Caco-2 (cell line): ENCODE results near the gene MSANTD4. TPM values are rescaled to one million over a fixed set of nuclear protein-coding genes. Genes with fewer than 3 reads are reported as not detected.
A peak's percentile ranks its signal among the peaks of the same experiment; 100 is the strongest.

Source experiments
- BruUV-seq: library from RNA; stranded (reverse); fragments of 400-500 nt; replicated peaks from 2 replicates; lab custom pipeline; 2021; lab: Mats Ljungman, UMichigan
- CTCF ChIA-PET: fragments of 300-600 bp; sonication (Branson Sonifier 250); formaldehyde crosslinking; loops from one replicate; lab custom pipeline; 2022; ENCODE audit warnings: antibody characterized with exemption; lab: Charles Lee
- POLR2A ChIA-PET: fragments of 300-600 bp; sonication (Branson Sonifier 250); formaldehyde crosslinking; loops from one replicate; lab custom pipeline; 2022; ENCODE audit warnings: antibody characterized with exemption; lab: Charles Lee
- DNase-seq, 2 experiments: peaks; one replicate each; pipeline versions ENCODE4 v3.0.0 to v3.0.0-alpha.2; 2020 to 2022
- H3K27me3 ChIP-seq: replicated peaks from 2 replicates; pipeline ENCODE4 v1.6.0; 2011; ENCODE audit warnings: low read length; ENCODE audit not compliant: control insufficient read depth, insufficient read depth
- H3K36me3 ChIP-seq: 2 replicates; pipeline ENCODE4 v1.5.1; 2011; ENCODE audit warnings: low read length; ENCODE audit not compliant: control insufficient read depth, insufficient read depth
- H3K4me1 ChIP-seq: fragments of 250-450 bp; sonication (Bioruptor Pico); 2 replicates; pipeline ENCODE4 v1.5.1; 2020; ENCODE audit warnings: mild to moderate bottlenecking
- H3K4me3 ChIP-seq: 2 replicates; pipeline ENCODE4 v1.5.1; 2011; ENCODE audit warnings: low read depth, mild to moderate bottlenecking, control low read depth, low read length
- H3K9me3 ChIP-seq: fragments of 250-450 bp; sonication (Bioruptor Pico); 2 replicates; pipeline ENCODE4 v1.5.1; 2020; ENCODE audit warnings: mild to moderate bottlenecking, moderate library complexity
- H3K27ac Mint-ChIP-seq: one replicate; pipeline ENCODE4 v1.8.0; 2022; ENCODE audit warnings: mixed read lengths; ENCODE audit not compliant: unreplicated experiment
- H3K27me3 Mint-ChIP-seq: one replicate; pipeline ENCODE4 v1.8.0; 2022; ENCODE audit warnings: mixed read lengths; ENCODE audit not compliant: insufficient read depth, unreplicated experiment
- H3K36me3 Mint-ChIP-seq: one replicate; pipeline ENCODE4 v1.8.0; 2022; ENCODE audit warnings: mild to moderate bottlenecking, mixed read lengths; ENCODE audit not compliant: insufficient read depth, unreplicated experiment
- H3K4me1 Mint-ChIP-seq: one replicate; pipeline ENCODE4 v1.8.0; 2022; ENCODE audit warnings: low read depth, mixed read lengths; ENCODE audit not compliant: unreplicated experiment
- H3K4me3 Mint-ChIP-seq: one replicate; pipeline ENCODE4 v1.8.0; 2022; ENCODE audit warnings: mild to moderate bottlenecking, moderate library complexity, mixed read lengths; ENCODE audit not compliant: unreplicated experiment
- H3K9me3 Mint-ChIP-seq: one replicate; pipeline ENCODE4 v1.8.0; 2022; ENCODE audit warnings: mixed read lengths; ENCODE audit not compliant: unreplicated experiment
- intact Hi-C: fragments of 100-400 bp; cut with micrococcal nuclease; formaldehyde crosslinking; loops from one replicate; pipeline ENCODE4 v1.10.0; 2022; ENCODE audit not compliant: unreplicated experiment
- total RNA-seq: library from RNA; stranded (reverse); gene quantifications from 2 replicates; pipeline ENCODE4 v1.2.3, GENCODE V29; 2022
- TF ChIP-seq, protein P1 (sequence below), 2 experiments: fragments of 200-600 bp in 1 of 2; IDR thresholded peaks; 1 replicate in 1 of 2; 2 replicates in 1 of 2; pipeline versions ENCODE4 v1.5.1 to v1.8.0; 2011 to 2022; ENCODE audit warnings: antibody characterized with exemption in 1 of 2, control low read depth in 1 of 2, inconsistent platforms in 1 of 2, low read depth in 1 of 2, low read length in 1 of 2, mild to moderate bottlenecking in 1 of 2, moderate library complexity in 1 of 2; ENCODE audit not compliant: insufficient read depth in 1 of 2, severe bottlenecking in 1 of 2, unreplicated experiment in 1 of 2

The MSANTD4 gene
- total RNA-seq, 1 experiment from 2014 or later, result 25.7 TPM

DNA sequence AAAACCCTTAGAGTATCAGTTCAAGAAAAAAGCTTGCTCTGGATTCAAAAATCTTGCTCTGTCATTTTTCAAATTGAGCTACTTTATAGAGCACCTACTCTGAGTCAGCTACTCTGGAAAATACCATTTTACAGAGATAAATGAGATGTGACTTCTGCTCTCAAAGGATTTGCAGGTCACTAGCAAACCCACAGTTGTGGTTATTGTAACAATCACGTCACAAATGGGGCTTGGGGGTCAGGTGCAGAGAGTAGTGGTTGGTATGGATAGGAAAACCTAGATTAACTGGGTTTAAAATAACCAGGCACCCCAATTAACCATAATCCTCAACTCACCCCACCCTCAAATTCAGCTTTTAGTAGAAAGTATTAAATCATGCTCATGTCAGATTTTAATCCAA lies 52.3 kb downstream of the MSANTD4 start:
- Mint-ChIP-seq H3K9me3 (no peaks in the 10 kb centered on the region), H3K27ac (no peak overlapping the region), H3K4me3 (no peak overlapping the region), H3K27me3 (peaks cover 3% of the 10 kb centered on the region), H3K36me3 (no peaks in the 10 kb centered on the region), H3K4me1 (no peaks in the 10 kb centered on the region)
- no peak for DNase-seq
- Histone ChIP-seq H3K27me3 (no peaks in the 10 kb centered on the region), H3K4me1 (no peaks in the 10 kb centered on the region), H3K36me3 (no peaks in the 10 kb centered on the region), H3K9me3 (no peaks in the 10 kb centered on the region), H3K4me3 (no peak overlapping the region)
- BruUV-seq, result no TSS peak
- POLR2A ChIA-PET, result no interaction called here
- TF ChIP-seq, protein P1, sequence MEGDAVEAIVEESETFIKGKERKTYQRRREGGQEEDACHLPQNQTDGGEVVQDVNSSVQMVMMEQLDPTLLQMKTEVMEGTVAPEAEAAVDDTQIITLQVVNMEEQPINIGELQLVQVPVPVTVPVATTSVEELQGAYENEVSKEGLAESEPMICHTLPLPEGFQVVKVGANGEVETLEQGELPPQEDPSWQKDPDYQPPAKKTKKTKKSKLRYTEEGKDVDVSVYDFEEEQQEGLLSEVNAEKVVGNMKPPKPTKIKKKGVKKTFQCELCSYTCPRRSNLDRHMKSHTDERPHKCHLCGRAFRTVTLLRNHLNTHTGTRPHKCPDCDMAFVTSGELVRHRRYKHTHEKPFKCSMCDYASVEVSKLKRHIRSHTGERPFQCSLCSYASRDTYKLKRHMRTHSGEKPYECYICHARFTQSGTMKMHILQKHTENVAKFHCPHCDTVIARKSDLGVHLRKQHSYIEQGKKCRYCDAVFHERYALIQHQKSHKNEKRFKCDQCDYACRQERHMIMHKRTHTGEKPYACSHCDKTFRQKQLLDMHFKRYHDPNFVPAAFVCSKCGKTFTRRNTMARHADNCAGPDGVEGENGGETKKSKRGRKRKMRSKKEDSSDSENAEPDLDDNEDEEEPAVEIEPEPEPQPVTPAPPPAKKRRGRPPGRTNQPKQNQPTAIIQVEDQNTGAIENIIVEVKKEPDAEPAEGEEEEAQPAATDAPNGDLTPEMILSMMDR (IDR thresholded peaks at IDR 0.05; ENCODE audit: insufficient read depth in 1 of 2, low read depth in 1 of 2, low read length in 1 of 2, severe bottlenecking in 1 of 2, unreplicated experiment in 1 of 2), result no peak
- intact Hi-C loops, result no loop called here
- CTCF ChIA-PET, result no interaction called here

DNA sequence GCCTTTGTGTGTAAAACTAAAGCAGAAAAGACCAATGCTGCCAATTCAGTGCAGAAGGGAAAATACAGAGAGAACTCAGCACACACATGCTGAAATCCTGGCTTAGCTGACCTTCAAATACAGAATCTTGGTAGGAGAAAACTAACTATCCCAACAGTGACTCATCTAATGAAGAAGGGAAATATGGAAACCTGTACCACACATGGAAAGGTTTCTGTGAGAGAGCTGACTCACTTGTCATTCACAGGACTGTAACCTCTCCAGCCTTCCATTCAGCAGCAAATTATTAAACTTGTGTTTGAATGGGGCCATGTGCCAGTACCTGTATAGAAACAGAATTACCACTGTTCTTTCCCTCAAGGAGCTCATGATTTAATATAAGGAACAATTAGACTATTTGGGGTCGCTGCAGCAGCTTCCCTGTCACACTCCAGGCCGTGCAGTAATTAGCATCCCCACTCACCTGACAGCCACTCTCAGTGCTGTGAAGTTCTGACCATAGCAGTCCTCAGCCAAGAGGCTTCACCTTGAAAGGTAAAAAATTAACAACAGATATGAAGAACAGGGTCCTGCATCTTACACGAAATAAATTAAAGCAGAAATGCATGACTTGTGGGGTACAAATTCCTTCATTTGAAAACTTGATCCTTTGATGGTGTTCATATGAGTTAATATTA lies 53.9 kb downstream of the MSANTD4 start:
- Histone ChIP-seq H3K27me3 (no peaks in the 10 kb centered on the region), H3K4me3 (no peak overlapping the region), H3K36me3 (no peaks in the 10 kb centered on the region), H3K9me3 (no peaks in the 10 kb centered on the region), H3K4me1 (no peaks in the 10 kb centered on the region)
- H3K36me3 Mint-ChIP-seq, result no peaks in the 10 kb centered on the region
- no peak for DNase-seq
- H3K4me3 Mint-ChIP-seq, result no peak overlapping the region
- ChIA-PET CTCF (no interaction called here), POLR2A (no interaction called here)
- H3K27ac Mint-ChIP-seq, result no peak overlapping the region
- TF ChIP-seq, protein P1 (IDR thresholded peaks at IDR 0.05; ENCODE audit: insufficient read depth in 1 of 2, low read depth in 1 of 2, low read length in 1 of 2, severe bottlenecking in 1 of 2, unreplicated experiment in 1 of 2), result no peak
- H3K4me1 Mint-ChIP-seq, result no peaks in the 10 kb centered on the region
- no peaks in the 10 kb centered on the region for H3K27me3 Mint-ChIP-seq
- BruUV-seq, result no TSS peak
- H3K9me3 Mint-ChIP-seq, result no peaks in the 10 kb centered on the region
- intact Hi-C loops, result no loop called here

DNA sequence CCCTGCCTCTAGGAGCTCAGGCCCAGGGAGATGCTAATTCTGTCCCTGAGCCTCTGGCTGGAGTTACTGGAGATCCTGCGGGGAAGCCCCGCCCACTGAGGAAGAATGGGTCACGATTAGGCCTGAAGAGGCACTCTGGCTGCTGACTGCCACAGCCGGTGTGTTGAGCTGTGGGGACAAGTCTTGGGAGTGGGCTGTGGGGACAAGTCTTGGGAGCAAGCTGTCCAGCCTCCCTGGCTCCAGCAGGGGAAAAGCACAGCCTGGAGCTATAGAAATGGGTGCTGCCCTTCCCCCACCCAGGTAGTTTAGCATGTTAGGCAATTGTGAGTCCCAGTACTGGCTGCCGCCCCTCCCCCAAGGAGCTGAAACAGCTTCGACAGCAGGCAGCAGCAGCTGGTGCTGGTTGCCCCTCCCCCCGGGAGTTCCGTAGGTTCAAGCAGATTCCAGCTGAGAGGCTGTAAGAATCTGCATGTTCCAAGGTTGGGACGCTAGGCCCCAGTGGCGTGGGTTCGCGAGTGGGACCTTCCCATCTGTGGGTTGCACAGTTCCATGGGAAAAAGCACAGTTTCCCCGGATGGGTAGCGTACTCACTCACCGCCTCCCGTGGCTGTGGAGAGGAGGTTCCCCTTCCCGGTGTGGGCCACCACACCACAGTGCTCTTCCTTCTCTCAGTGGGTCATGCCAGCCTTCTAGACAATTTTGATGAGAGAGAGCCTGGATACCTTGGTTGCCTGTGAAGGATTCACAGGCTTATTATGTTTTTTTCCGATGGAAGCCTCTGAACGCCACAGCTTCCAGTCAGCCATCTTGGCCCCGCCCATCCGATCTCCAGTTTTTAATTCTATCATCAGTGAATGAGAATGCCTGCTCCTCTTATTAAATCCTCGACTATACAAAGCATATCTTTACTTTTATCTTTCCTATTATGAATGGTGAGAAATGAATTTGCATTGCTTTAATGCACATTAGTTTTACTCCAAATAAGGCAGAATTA lies 61.5 kb downstream of the MSANTD4 start:
- Histone ChIP-seq H3K4me1 (0 out of 2 replicates have a peak, but pooled peaks cover 3% of the 10 kb centered on the region), H3K4me3 (peak overlapping the region; percentile 26), H3K27me3 (no peaks in the 10 kb centered on the region), H3K36me3 (no peaks in the 10 kb centered on the region), H3K9me3 (no peaks in the 10 kb centered on the region)
- BruUV-seq, result no TSS peak
- Mint-ChIP-seq H3K36me3 (no peaks in the 10 kb centered on the region), H3K4me3 (peak overlapping the region; percentile 62), H3K27me3 (no peaks in the 10 kb centered on the region), H3K27ac (no peak overlapping the region), H3K4me1 (no peaks in the 10 kb centered on the region), H3K9me3 (peaks cover 9% of the 10 kb centered on the region)
- TF ChIP-seq, protein P1 (IDR thresholded peaks at IDR 0.05; ENCODE audit: insufficient read depth in 1 of 2, low read depth in 1 of 2, low read length in 1 of 2, severe bottlenecking in 1 of 2, unreplicated experiment in 1 of 2), result no peak
- ChIA-PET POLR2A (no interaction called here), CTCF (no interaction called here)
- peak; percentile 52 to 66 for DNase-seq
- intact Hi-C loops, result no loop called here
